GM20431 (cell line): ENCODE data around the gene ZNF483.
"Not testable (repeated sequence)": the region's sequence is repeated elsewhere in the genome, so short reads cannot be mapped to it uniquely, and the experiment has no call there.

Experiments
- in situ Hi-C: fragments of 300-500 bp; cut with MseI, MboI; formaldehyde crosslinking; loops from one replicate; pipeline ENCODE4 v1.15.0; 2020; ENCODE audit warnings: low sequenced_read_pairs; ENCODE audit not compliant: unreplicated experiment

Gene ZNF483

DNA sequence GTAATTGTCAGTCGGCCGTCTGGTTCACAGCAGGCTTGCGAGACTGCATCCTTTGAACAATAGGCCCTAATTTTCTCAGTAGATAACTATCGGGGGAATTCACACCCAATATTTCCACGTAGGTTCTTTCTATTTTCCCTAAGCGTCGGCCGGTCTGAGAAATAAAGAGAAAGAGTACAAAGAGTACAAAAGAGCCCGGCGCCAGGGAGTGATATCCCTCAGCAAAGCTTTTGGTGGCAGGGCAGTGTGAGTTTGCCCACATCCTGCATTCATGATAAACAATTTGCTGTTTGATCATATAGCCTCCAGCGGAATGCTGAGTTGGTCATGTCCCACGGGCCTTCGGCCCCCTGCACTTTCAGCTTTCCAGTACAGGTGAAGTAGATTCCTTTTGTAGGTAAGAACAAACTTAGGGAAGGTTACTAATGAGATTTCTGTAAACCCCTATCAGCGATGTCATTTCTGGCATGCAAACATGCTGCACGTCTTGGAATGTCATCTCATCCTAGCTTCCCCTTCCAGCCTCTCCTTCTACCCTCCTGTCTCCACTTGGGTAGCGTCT is 79.2 kb downstream of the ZNF483 start:
- in situ Hi-C loops: no loop called here

GRCh38 chr9:111605041-111605559 is 80.1 kb downstream of the ZNF483 start:
- in situ Hi-C loops: no loop called here

GRCh38 chr9:111610149-111610548 is 85.2 kb downstream of the ZNF483 start:
- in situ Hi-C loops: no loop called here

DNA sequence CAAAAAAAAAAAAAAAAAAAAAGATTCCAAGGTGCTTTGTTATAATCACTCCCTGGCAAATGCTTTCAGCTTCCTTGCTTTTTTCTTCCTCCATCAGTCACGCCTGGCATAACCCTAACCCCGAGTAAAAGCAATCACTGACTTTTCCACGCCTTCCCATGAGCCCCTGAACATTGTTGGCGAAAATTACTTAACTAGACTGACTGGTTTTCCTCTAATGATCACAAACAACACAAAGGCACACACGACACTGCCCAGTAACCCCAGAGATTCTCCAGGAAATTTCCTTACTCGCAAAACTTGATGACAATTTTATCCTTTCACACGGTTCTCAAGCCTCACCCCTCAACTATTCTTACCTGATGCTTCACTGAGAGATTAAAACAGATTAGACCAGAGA is 85.9 kb downstream of the ZNF483 start:
- in situ Hi-C loops: no loop called here

DNA sequence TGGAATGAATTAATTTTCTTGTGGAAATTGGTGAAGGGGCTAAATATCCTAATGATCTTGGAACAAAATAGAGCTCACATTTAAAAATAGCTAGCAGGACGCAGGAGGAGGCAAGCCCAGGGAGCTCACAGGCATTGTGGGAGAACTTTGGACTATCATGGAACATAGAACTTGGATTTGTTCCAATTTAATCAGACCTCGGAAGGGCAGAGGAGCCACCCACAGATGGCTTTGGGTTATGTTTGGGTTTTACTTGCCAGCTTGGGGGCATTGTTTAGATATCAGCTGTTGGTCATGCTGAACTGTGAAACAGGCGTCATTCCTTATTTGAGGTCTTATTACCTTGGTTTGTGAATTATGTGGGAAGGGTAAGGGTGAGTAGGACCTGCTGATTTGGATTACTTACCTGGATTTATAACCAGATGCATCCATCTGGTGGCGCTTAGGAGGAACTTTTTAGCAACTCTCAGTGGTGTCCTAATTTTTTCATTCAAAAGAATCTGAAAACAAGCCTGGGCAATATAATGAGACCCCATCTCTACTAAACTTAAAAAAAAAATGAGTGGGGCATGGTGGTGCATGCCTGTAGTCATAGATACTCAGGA is 88.6 kb downstream of the ZNF483 start:
- in situ Hi-C loops: no loop called here

DNA sequence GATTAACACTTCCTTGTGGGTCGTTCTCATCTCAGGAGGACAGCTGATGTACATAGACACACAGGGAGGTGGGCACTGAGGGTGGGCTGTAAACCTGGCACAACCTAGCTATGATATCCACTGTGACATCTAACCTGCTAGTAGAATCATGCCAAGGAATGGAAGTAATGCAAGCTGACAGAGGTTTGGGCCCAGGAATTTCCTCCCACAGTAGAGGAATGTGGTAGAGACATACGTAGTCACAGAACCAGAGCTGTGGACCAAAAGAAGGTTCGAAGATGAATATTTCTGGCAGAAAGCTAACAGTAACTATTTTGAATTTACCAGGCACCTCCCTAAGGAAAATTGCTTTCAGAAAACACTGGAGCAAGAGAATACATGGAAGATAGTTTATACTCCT is 90.9 kb downstream of the ZNF483 start:
- in situ Hi-C loops: no loop called here

DNA sequence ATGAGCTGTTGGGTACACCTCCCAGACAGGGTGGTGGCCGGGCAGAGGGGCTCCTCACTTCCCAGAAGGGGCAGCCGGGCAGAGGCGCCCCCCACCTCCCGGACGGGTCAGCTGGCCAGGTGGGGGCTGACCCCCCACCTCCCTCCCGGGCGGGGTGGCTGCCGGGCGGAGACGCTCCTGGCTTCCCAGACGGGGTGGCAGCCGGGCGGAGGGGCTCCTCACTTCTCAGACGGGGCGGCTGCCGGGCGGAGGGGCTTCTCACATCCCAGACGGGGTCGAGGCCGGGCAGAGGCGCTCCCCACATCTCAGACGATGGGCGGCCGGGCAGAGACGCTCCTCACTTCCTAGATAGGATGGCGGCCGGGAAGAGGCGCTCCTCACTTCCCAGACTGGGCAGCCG is 92.4 kb downstream of the ZNF483 start:
- in situ Hi-C loops: not testable (repeated sequence)

GRCh38 chr9:111621895-111622480 is 97.0 kb downstream of the ZNF483 start:
- in situ Hi-C loops: no loop called here

- in situ Hi-C loops: no loop called here
These were observed 97.6 kb downstream of the ZNF483 start for GRCh38 chr9:111622626-111623025.
